ENCODE measurements around the gene PLCB4. TPM values are rescaled to one million over a fixed set of nuclear protein-coding genes. Genes with fewer than 3 reads are reported as not detected.

The PLCB4 gene
- total RNA-seq, 1 experiment from 2014 or later, result 10.1 TPM

- H3K14ac ChIP-seq (ENCODE audit: insufficient read depth, low read length), result no peak overlapping the region
- H3T11ph ChIP-seq (ENCODE audit: low read length), result no peak overlapping the region
- H3K23me2 ChIP-seq (ENCODE audit: insufficient read length, low read depth, low read length, poor library complexity, severe bottlenecking), result no peaks in the 10 kb centered on the region
- no peak overlapping the region for H4K8ac ChIP-seq (replicated peaks; ENCODE audit: insufficient read length, low read depth, low read length)
- Mint-ChIP-seq H3K4me3 (no peak overlapping the region), H3K36me3 (ENCODE audit: insufficient read depth in 1 of 3, low read depth in 3 of 3) (no peaks in the 10 kb centered on the region), H3K27me3 (ENCODE audit: low read depth) (no peaks in the 10 kb centered on the region), H3K27ac (no peak overlapping the region), H3K4me1 (no peaks in the 10 kb centered on the region; a peak in 2 of 4 replicates), H3K9me3 (no peaks in the 10 kb centered on the region)
- no peak for TF ChIP-seq CTCF (conservative IDR thresholded peaks at IDR 0.05)
- no peak overlapping the region for H2AFZ ChIP-seq (ENCODE audit: low read length)
- no peak overlapping the region for H3K9ac ChIP-seq (ENCODE audit: extremely low read depth, insufficient read length, low read length)
- no peak overlapping the region for H3K27ac ChIP-seq (ENCODE audit: insufficient read length, low read depth, low read length)
- no peak overlapping the region for H2BK15ac ChIP-seq (ENCODE audit: low read depth, low read length)
- no peaks in the 10 kb centered on the region for H3K79me1 ChIP-seq (ENCODE audit: insufficient read depth, low read depth, low read length, poor library complexity, severe bottlenecking)
- WGBS (ENCODE audit: extremely low coverage, insufficient read length, low lambda C conversion rate), result 100% methylated on average over 1 of the region's 3 CpGs
- no peak overlapping the region for H2BK120ac ChIP-seq (ENCODE audit: low read depth, low read length, poor library complexity, severe bottlenecking)
- no peak overlapping the region for H3K4ac ChIP-seq (ENCODE audit: low read depth, low read length)
- no peak overlapping the region for H4K5ac ChIP-seq (ENCODE audit: insufficient read length, low read depth, low read length)
- no peaks in the 10 kb centered on the region for H3K9me3 ChIP-seq (ENCODE audit: control insufficient read depth, low read depth, low read length)
- H2BK12ac ChIP-seq (ENCODE audit: insufficient read length, low read depth, low read length), result no peak overlapping the region
- no peak overlapping the region for H3K18ac ChIP-seq (ENCODE audit: insufficient read length, low read depth, low read length)
- H2AK5ac ChIP-seq (ENCODE audit: insufficient read length, low read length), result no peak overlapping the region
- H3K23ac ChIP-seq (ENCODE audit: insufficient read length, low read depth, low read length), result no peak overlapping the region
- H3K56ac ChIP-seq (ENCODE audit: insufficient read length, low read depth, low read length), result no peak overlapping the region
- no peak overlapping the region for H2BK5ac ChIP-seq (ENCODE audit: insufficient read length, low read length)
- H4K20me1 ChIP-seq (ENCODE audit: control insufficient read depth, insufficient read depth, insufficient read length), result no peaks in the 10 kb centered on the region
- no peaks in the 10 kb centered on the region for H3K79me2 ChIP-seq (ENCODE audit: insufficient read depth, low read length)
- no peaks in the 10 kb centered on the region for H3K27me3 ChIP-seq (ENCODE audit: insufficient read depth, low read length)
- DNase-seq, result no peak
- H2BK20ac ChIP-seq (ENCODE audit: low read depth, low read length, poor library complexity, severe bottlenecking), result no peak overlapping the region
- no peak overlapping the region for H4K91ac ChIP-seq (ENCODE audit: insufficient read length, low read depth, low read length)
- H3K4me1 ChIP-seq (ENCODE audit: insufficient read depth, low read length), result no peaks in the 10 kb centered on the region
- H3K4me2 ChIP-seq (ENCODE audit: insufficient read depth, insufficient read length, low read length), result no peak overlapping the region
Observed at GRCh38 chr20:9117548-9117947, 48.7 kb downstream of the PLCB4 start.
